HG02885 (cell line): Measurements from ENCODE around the gene KLRC3.
"Not testable (repeated sequence)": the region's sequence is repeated elsewhere in the genome, so short reads cannot be mapped to it uniquely, and the experiment has no call there.

Experiments used
- ATAC-seq: cut with Tn5 transposase; IDR thresholded peaks from one replicate; pipeline ENCODE4 v1.9.1; 2021; ENCODE audit warnings: mild to moderate bottlenecking; ENCODE audit not compliant: unreplicated experiment, poor library complexity

Gene KLRC3

DNA sequence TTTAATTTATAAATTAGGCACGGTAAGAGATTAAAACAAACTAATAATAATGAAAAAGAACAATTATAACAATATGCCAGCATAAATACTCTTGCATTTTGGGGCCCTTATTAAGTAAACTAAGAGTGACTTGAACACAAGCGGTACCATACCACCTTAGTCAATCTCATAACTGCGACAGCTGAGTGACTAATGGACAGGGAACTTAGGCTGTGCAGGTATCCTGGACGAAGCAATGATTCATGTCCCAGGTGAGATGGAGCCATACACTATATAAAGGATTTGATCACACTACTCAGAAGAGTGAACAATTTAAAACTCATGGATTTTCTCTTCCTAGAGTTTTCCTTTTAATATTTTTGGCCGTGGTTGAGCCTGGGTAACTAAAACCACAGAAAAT lies 15.1 kb downstream of the KLRC3 start:
- ATAC-seq: no peak

DNA sequence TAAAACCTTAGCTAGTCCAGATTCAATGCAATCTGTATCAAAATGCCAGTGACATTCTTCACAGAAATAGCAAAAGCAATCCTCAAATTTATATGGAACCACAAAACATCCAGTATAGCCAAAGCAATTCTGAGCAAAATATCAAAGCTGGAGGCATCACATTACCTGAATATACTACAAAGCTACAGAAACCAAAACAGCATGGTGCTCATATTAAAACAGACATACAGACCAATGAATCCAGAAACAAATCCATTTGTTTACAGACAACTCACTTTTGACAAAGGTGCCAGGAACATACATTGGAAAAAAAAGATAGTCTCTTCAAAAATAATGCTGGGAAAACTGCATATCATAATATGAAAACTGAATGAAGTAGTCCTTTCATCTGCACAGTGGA lies 15.6 kb downstream of the KLRC3 start:
- no peak for ATAC-seq

DNA sequence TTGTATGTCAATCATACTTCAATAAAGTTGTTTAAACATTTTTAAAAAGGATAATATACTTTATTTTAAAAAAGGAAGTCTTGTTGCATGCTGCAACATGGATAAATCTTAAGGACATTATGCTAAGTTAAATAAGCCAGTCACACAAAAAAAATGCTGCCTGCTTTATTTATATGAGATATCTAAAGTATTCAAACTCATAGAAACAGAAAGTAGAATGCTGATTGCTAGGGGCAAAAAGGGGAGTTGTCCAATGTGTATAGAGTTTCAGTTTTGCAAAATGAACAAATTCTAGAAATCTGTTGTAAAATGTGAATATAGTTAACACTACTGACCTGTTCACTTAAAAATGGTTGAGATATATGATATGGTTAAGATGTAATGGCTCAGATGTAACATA lies 19.6 kb downstream of the KLRC3 start:
- ATAC-seq: no peak

DNA sequence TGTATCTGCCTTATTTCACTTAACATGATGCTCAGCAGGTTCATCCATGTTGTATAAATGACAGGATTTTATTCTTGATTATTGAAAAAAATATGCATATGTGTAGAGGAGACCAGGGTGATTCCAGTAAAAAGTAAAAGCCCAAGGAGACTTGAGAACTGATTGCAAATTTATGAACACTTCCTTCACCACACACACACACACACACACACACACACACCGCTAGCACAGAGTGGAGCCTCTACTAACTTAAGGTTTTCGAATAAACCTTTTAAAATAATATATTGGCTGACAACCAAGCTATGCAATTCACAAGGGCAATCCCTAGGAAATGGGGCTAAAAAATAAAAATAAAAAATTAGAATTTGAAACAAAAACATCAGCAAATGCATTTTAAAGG lies 22.2 kb downstream of the KLRC3 start:
- ATAC-seq: no peak

DNA sequence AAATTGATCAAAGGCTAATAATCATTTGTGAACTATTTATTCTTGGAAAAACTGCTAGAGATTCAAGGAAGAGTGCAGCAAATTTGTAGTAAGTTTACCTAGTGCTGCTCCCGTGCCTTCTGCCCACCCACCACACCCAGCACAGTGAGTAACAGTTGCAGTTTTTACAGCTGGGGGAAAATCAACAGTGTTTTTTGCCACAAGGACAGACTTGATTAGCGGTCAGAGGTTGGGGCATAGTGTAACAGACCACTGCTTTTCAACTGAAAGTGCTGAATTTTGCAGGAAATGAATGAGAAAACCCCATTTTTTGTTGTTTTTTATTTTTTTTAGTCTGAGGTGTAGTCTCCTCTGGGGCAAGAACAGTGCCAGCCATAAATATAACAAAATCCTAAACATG lies 23.1 kb downstream of the KLRC3 start:
- ATAC-seq: no peak

DNA sequence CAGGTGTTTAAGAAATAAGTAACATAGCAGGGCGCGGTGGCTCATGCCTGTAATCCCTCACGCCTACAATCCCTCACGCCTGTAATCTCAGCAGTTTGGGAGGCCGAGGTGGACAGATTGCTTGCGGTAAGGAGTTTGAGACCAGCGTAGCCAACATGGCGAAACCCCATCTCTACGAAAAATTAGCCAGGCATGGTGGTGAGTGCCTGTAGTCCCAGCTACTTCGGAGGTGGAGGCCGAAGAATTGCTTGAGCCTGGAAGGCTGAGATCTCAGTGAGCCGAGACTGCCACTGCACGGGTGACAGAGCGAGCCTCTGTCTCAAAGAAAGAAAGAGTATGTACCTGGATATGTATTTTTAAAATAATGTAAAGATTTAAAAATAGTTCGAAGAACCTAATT lies 24.2 kb downstream of the KLRC3 start:
- ATAC-seq: not testable (repeated sequence)

DNA sequence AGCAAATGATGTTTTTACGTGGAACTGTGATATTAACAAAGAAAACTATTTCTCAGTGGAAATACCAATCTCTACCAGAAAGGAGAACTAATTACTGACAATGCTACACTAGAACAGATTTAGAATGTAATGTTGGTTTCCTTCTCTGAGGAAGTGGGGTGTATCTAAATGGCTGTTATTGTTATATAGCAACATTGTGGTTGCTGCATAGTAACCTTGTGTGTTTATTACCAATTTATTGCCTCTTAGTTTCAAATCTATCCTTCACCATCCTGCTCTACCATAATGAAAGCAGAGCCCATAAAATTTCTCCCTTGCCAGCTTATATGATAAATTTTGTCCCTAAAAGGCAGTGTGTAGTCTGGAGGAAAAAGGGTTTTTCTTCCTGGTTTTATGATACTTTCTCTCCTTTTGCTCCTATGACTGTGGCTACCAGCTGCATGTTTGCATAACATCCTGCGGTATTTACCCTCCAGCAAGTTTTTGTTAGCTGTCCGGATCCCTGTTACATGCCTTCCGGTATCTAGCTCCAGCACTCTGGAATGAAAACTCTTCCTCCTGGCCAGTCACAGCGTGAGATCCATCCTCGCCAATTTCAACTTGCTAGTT lies 24.9 kb downstream of the KLRC3 start:
- ATAC-seq: peak; percentile 75

DNA sequence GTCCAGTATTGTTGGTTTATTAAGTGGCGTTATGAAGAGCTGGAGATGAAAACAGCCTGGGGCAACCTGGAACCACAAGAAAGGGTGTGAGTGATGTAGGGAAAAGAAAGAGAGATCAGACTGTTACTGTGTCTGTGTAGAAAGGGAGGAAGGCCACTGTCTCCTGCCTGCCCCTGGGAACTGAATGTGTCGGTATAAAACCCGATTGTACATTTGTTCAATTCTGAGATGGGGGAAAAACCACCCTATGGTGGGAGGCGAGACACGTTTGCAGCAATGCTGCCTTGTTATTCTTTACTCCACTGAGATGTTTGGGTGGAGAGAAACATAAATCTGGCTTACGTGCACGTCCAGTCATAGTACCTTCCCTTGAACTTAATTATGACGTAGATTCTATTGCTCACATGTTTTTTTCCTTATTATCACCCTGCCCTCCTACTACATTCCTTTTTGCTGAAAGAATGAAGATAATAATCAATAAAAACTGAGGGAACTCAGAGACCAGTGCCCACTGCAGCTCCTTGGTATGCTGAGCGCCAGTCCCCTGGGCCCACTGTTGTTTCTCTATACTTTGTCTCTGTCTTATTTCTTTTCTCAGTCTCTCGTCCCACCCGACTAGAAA lies 25.8 kb downstream of the KLRC3 start:
- not testable (repeated sequence) for ATAC-seq

DNA sequence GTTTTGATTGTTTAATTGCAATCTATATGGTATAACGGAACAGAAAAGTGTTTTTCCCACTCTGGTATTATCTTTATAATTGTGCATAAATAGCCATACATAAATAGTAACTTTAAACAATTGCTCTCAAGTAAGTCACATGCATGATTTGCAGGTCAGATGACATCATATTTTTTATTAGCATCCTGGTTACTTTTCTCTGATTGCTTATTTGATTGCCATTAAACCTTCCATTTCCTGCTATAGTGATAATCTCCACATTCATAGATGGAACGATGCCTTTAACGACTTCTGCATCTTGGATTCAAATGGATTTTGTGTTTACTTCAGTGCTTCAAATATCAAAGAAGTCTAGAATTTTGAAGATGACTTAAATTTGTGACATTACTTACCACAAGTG lies 27.1 kb downstream of the KLRC3 start:
- ATAC-seq: no peak

DNA sequence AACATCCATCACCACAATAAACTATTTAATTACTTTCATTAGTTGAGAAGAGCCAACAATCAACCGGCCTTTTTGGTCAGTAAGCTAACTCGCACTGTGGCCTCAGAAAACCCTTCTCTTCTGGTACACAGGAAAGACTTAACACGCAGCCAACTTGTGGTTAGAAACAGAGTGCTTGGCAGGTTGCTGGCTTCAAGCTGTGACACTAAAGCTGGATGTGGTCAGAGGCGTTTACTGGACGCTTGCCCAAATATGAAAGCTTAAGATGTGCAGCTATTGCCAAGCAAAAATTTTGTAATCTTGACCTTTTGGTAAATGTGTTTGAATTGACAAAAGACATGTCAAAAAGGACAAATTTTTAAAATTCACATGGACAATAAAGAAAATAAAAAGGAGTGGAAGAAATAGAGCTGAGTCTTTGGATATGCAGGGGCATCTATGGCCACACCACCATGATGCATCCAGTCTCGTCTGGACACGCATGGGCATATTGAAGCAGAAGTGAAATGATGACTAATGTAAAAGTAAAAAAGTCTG lies 27.9 kb downstream of the KLRC3 start:
- ATAC-seq: peak; percentile 82

DNA sequence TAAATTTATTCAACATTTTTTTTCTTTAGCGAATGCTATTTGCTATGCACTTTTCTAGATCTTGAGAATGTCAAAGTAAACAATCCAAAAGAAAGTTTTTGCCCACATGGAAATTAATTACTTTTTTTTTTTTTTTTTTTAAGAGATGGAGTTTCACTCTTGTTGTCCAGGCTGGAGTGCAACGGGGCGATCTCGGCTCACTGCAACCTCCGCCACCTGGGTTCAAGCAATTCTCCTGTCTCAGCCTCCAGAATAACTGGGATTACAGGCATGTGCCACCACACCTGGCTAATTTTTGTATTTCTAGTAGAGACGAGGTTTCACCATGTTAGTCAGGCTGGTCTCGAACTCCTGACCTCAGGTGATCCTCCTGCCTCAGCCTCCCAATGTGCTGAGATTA lies 29.4 kb downstream of the KLRC3 start:
- ATAC-seq: not testable (repeated sequence)

DNA sequence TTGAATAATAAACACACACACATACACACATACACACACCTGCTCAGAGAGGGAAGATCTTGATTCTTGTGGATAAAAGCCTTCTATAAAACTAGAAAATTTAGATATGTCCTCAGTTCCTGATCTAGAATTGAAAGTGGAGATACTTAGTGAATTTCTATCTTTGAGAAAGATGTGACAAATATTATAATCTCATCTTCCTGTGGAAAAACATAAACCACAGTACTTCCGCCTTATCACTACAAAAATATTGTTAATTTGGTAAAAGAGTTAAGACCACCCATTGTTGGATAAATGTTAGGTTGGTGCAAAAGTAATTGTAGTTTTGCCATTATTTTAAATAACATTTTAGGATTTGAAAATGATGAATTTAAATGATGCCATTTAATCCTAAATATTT lies 30.5 kb downstream of the KLRC3 start, which contains the start of gene KLRK1:
KLRK1 (minus strand) TSS at position 138 of the 400 bp plus-strand sequence. CDS start 1,231 bp downstream, outside the sequence.
- ATAC-seq: no peak

DNA sequence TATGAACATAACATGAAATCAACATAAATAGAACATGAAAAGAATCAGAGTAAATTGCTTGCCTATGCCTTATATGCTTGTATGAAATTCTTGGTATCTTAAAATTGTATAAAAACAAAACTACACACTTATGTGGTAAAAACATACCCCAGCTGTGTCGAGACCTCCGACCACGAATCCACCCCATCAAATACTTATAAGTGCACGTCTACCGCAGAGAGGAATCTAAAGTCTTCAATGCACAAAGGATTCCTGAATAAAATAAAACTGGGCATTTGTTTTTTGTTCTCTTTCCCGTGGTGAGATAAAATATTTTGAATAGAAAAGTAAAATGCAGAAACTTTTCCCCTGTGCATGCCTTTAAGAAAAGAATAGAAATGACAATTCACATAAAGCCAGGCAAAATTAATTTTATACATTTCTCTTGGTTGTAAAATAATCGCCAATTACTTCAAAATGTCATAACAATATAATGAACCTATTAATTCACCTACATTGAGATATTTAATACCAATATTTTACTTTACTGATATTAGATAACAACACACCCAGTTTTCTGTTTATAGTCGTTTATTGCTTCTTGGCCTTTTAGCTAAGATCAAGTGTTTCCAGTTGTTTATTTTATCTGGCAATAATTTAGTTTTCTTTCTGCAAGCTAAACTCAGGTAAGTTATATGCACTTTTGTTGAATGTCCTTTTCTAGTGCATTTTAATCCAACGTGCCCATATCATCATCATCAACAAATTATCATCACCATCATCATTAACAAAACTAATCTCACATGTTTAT lies 31.6 kb downstream of the KLRC3 start:
- no peak for ATAC-seq

DNA sequence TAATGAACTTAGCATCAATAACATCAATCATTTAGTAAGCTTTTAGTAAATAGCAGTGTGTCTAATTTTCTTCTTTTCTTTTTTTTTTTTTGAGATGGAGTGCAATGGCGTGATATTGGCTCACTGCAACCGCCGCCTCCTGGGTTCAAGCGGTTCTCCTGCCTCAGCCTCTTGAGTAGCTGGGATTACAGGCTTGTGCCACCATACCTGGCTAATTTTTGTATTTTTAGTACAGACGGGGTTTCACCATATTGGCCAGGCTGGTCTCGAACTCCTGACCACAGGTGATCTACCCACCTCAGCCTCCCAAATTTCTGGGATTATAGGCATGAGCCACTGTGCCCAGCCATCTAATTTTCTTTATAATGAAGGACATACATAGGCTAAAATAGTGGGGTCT lies 32.9 kb downstream of the KLRC3 start:
- ATAC-seq: not testable (repeated sequence)

DNA sequence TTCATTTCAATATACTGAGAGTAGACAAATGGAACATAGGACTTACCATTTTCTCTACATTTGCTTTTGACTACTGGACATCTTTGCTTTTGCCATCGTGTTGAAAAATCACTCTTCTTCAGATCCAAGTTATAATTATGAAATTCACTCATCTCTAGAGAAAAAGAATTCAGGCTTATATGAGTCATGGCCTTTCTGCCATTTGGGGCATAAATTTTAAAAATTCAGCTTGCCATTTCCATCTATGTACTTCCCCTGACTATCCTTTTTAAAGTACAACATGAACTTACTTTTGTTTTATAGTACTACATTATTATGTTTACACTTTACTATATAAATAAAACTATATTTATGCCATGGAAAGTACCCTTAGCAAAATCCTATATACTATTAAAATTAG lies 33.5 kb downstream of the KLRC3 start:
- no peak for ATAC-seq

DNA sequence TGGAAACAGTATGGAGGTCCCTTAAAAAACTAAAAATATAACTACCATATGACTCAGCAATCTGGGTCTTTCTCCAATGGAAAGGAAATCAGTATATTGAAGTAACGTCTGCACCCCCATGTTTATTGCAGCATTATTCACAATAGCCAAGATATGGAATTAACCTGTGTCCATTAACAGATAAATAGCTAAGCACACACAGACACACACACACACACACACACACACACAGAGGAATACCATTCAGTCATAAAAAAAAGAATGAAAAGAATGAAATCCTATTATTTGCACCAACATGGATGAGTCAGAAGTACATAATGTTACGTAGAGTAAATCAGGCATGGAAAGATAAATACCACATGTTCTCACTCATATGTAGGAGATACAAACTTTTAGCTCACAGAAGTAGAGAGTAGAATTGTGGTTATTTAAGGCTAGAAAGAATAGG lies 35.2 kb downstream of the KLRC3 start:
- no peak for ATAC-seq

DNA sequence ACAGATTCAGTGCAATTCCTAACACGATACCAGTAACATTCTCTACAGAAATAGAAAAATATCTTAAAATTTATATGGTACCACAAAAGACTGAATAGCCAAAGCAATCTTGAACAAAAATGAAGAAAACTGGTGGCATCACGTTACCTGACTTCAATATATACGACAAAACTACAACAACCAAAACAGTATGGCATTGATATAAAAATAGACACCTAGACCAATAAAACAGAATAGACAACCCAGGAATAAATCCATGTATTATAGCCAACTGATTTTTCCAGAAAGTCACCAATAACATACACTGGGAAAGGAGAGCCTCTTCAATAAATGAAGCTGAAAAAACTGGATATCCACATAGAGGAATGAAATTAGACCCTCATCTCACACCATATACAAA lies 36.2 kb downstream of the KLRC3 start:
- ATAC-seq: no peak

DNA sequence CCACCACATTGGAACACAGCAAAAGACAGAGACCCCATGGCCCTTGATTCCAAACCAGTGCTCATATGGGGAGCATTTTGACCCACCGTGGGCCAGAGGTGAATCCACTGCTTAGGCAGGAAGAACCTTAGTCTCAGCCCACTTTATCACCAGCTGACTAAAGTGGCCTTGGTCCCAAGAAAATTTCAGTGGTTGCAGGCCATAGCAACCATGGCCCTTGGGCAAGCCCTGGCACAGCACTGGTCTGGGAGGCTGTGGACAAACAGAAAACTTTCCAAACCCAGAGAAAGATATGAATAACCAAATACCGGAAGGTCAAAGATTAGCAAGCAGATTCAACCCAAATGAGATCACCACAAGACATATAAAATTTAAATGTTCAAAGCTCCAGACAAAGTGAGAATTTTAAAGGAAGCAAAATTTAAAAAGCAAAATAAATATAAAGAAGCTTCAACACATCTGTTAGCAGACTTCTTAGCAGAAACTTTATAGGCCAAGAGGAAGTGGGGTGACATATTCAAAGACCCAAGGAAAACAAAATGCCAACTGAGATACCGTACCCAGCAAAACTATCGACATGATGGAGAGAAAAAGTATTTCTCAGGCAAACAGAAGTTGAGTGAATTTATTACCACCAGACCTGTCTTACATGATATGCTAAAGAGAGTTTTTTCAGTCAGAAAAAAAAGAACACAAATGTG lies 38.3 kb downstream of the KLRC3 start:
- ATAC-seq: no peak

DNA sequence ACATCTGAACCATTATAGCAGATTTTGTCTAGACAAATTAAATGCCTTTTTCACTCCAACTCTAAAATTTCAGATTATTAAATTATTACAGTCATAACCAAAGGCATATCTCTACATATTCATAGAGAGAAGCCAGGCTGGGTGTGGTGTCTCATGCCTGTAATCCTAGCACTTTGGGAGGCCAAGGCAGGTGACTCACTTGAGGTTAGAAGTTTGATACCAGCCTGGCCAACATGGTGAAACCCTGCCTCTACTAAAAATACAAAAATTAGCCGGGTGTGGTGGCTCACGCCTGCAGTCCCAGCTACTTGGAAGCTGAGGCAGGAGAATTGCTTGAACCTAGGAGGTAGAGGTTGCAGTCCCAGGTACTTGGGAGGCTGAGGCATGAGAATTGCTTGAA lies 41.7 kb downstream of the KLRC3 start:
- not testable (repeated sequence) for ATAC-seq

DNA sequence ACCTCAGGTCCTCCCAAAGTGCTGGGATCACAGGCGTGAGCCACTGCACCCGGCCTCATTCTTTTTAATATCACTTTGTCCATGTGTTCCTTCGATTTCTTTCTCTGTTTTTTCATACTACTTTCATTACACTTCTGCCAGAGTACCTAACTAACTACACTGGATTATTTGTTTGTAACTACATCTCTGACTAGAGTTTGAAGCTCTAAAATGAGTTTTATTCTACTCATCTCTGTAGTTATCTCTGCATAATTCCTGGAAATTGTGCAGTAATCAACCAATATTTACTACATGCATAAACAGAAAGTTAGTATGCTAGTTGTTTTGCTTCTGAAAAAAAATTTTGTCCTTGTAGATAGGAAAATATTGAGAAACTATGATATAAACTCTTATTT lies 45.8 kb downstream of the KLRC3 start:
- no peak for ATAC-seq

DNA sequence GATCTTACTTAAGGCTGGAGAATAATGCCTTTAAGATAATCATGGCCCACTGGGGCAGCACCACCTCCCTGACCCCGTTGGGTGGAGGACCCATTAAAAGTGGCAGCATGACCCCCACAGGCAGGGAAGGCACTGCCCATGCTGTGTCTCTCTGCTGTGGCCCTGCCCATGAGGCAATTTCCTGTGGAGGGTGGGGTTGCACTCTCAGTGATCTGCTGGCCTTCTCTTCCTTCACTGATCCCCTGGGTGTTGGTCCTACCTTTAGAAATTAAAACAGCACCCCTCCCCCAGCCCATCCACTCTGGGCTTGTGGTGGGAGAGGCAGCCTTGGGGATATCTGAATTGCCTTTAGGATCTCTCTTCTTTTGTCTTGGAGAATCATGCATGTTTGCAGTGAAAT lies 47.8 kb downstream of the KLRC3 start:
- no peak for ATAC-seq
